ENCODE data around the gene DVL3. TPM values are rescaled to one million over a fixed set of nuclear protein-coding genes. Genes with fewer than 3 reads are reported as not detected.
"Not testable (repeated sequence)": the region's sequence is repeated elsewhere in the genome, so short reads cannot be mapped to it uniquely, and the experiment has no call there.

DVL3 gene
- total RNA-seq, 1 experiment from 2014 or later: 76.2 TPM

GRCh38 chr3:184148076-184148475 is 7.1 kb upstream of the DVL3 start:
- ATAC-seq: no peak
- ChIA-PET CTCF (interaction anchor here (1.1 to 1.3 kb wide), 2 partner anchors 13 to 93 kb away, joined by 3 read pairs; partner anchors contain the start of gene EIF2B5), POLR2A (interaction anchor here (0.5 kb wide), 1 partner anchor 38 kb away, joined by 3 read pairs; the partner anchor contains the start of gene ABCF3)
- H3K9me3 Mint-ChIP-seq: no peaks in the 10 kb centered on the region
- no peak overlapping the region for H3K27ac Mint-ChIP-seq
- H3K4me1 Mint-ChIP-seq: peaks cover 3% of the 10 kb centered on the region
- DNase-seq (ENCODE audit: low spot score): no peak
- H3K4me3 Mint-ChIP-seq: no peak overlapping the region
- TF ChIP-seq CREB1 (CRISPR knock-in tag; IDR thresholded peaks at IDR 0.05) (no peak), NR2C2 (CRISPR knock-in tag; IDR thresholded peaks at IDR 0.05) (no peak), RELA (CRISPR knock-in tag; IDR thresholded peaks at IDR 0.05; ENCODE audit: borderline replicate concordance) (no peak), AFF4 (CRISPR knock-in tag; IDR thresholded peaks at IDR 0.05; ENCODE audit: borderline replicate concordance) (no peak)
- peaks cover 8% of the 10 kb centered on the region for H3K36me3 Mint-ChIP-seq
- H3K27me3 Mint-ChIP-seq (ENCODE audit: low read depth): no peaks in the 10 kb centered on the region

GRCh38 chr3:184149123-184149522 is 6.1 kb upstream of the DVL3 start:
- Mint-ChIP-seq H3K4me1 (peaks cover 4% of the 10 kb centered on the region), H3K36me3 (peaks cover under 1% of the 10 kb centered on the region; the same call in 1 of the 2 replicates), H3K27me3 (ENCODE audit: low read depth) (no peaks in the 10 kb centered on the region), H3K4me3 (no peak overlapping the region), H3K27ac (no peak overlapping the region), H3K9me3 (no peaks in the 10 kb centered on the region)
- POLR2A ChIA-PET: no interaction called here
- ATAC-seq (no peak), DNase-seq (ENCODE audit: low spot score) (no peak)
- TF ChIP-seq ZNF121 (CRISPR knock-in tag; IDR thresholded peaks at IDR 0.05) (peak; percentile 80), AR (CRISPR knock-in tag; IDR thresholded peaks at IDR 0.05) (no peak)
- CTCF ChIA-PET: interaction anchor here (0.7 to 1.3 kb wide), 4 partner anchors 14 to 133 kb away, joined by 3 read pairs; partner anchors contain the start of gene EIF2B5

GRCh38 chr3:184149770-184150169 is 5.4 kb upstream of the DVL3 start:
- not testable (repeated sequence) for H3K4me1 Mint-ChIP-seq

GRCh38 chr3:184155644-184156521 is 706 bp downstream of the DVL3 start:
- Mint-ChIP-seq H3K27me3 (ENCODE audit: low read depth) (no peaks in the 10 kb centered on the region), H3K4me3 (peak overlapping the region; percentile 95), H3K36me3 (no peaks in the 10 kb centered on the region), H3K4me1 (peaks cover 16% of the 10 kb centered on the region), H3K9me3 (no peaks in the 10 kb centered on the region), H3K27ac (peak overlapping the region; percentile 95)
- ATAC-seq (peak; percentile 16), DNase-seq (ENCODE audit: low spot score) (peak; percentile 47)
- CTCF ChIA-PET: interaction anchor here (0.8 to 1.8 kb wide), 6 partner anchors 11 to 260 kb away, joined by 3 to 12 read pairs (median 4); partner anchors contain the start of gene EEF1AKMT4
- TF ChIP-seq NR1H2 (CRISPR knock-in tag; IDR thresholded peaks at IDR 0.05) (0 out of 2 replicates have a peak, but pooled peaks have one; percentile 43), GABPB1 (CRISPR knock-in tag; IDR thresholded peaks at IDR 0.05) (no peak)
- POLR2A ChIA-PET: interaction anchor here (1.0 to 1.9 kb wide), 3 partner anchors 10 to 21 kb away, joined by 3 to 11 read pairs (median 3); no protein-coding TSS in a partner anchor

More at GRCh38 chr3:184149770-184150169, 5.4 kb upstream of the DVL3 start:
- POLR2A ChIA-PET; H3K4me3 Mint-ChIP-seq; DNase-seq (ENCODE audit: low spot score); H3K27me3 Mint-ChIP-seq (ENCODE audit: low read depth); H3K9me3 Mint-ChIP-seq; H3K36me3 Mint-ChIP-seq: not testable (repeated sequence)
- ATAC-seq: peak; percentile 76
- CTCF ChIA-PET: interaction anchor here (1.0 to 1.2 kb wide), 2 partner anchors 16 to 254 kb away, joined by 3 read pairs; no protein-coding TSS in a partner anchor
- peak overlapping the region; percentile 80 for H3K27ac Mint-ChIP-seq

Data from WTC11 (cell line).